Fibroblast of pulmonary artery (primary cell): ENCODE data around the gene TMEFF2.

Source experiments
- DNase-seq: peaks from one replicate; pipeline ENCODE4 v3.0.0-alpha.2; 2010; ENCODE audit warnings: low read depth
- H3K4me3 ChIP-seq: replicated peaks from 2 replicates; pipeline ENCODE4 v1.5.1; 2011; ENCODE audit warnings: low read depth, mild to moderate bottlenecking, control low read depth, low read length, moderate library complexity
- CTCF ChIP-seq: IDR thresholded peaks from 2 replicates; pipeline ENCODE4 v1.5.1; 2011; ENCODE audit warnings: mild to moderate bottlenecking, control low read depth, low read length, inconsistent platforms; ENCODE audit errors: missing control alignments

The TMEFF2 gene

GRCh38 chr2:191920502-191920901 is 274.2 kb downstream of the TMEFF2 start:
- TF ChIP-seq CTCF = no peak
- DNase-seq = no peak
- no peak overlapping the region for H3K4me3 ChIP-seq

- TF ChIP-seq CTCF = no peak
- DNase-seq = no peak
- H3K4me3 ChIP-seq = no peak overlapping the region
These were observed 276.6 kb downstream of the TMEFF2 start for GRCh38 chr2:191917967-191918651.

DNA sequence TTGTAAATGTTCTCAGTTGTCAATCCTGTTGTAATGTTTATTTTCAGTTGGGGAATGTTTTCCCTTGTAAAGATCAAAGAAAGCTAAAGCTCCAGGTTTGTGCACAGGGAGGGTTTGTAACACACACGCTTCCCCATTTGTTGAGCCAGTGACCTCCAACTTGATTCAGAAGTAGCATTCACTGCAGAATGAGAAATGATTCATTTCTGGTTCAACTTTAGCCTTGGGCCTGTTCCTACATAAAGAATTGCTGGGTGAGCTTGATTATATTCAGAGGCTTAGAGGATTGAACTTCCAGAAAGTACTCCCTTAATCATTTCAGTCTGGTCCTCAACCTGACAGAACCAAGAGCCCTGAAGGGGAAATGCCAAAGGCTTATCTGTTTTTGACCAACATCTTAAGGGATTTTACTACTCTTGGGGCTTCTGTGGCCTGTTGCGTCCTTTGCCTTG is 277.3 kb downstream of the TMEFF2 start:
- no peak overlapping the region for H3K4me3 ChIP-seq
- no peak for DNase-seq
- no peak for TF ChIP-seq CTCF

GRCh38 chr2:191916826-191917225 is 277.9 kb downstream of the TMEFF2 start:
- no peak for TF ChIP-seq CTCF
- no peak overlapping the region for H3K4me3 ChIP-seq

DNA sequence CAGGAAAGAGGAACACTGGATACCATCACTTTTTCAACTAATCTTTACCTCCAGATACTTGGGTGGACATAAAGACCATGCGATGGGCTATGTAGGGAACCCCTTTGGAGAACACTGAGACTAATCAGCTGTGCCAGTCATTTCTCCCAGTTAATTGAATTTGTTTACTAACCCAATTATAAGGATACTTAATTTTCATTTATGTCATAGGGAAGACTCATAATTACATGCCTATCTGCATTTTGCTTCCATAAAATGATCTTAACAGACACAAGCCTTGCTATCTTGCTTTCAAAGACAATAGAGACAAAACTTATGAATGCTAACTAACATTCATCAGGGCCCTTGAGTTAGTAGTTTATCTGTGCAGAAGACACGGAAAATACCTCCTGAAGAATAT is 279.0 kb downstream of the TMEFF2 start:
- no peak for DNase-seq
- TF ChIP-seq CTCF = no peak
- H3K4me3 ChIP-seq = no peak overlapping the region

More at GRCh38 chr2:191916826-191917225, 277.9 kb downstream of the TMEFF2 start:
- no peak for DNase-seq

DNA sequence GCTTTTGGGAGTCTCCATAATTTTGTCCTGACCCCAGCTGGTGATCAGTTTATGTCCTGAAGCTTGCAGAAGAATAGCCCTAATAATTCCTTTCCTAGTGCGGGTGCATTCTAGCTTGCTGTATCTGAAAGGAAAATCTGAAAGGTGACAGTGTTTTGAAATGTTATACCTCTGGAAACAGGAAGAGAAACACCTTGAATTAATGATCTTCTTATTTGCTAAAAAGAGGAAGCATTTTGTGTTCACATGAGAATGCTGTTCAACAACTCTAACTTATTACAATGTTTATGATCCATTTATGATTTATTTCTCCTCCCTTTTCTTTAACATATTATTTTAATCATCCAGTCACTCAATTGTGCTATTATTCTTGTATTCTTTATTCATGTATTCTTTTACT is 280.9 kb downstream of the TMEFF2 start:
- DNase-seq = no peak
- no peak overlapping the region for H3K4me3 ChIP-seq
- no peak for TF ChIP-seq CTCF

DNA sequence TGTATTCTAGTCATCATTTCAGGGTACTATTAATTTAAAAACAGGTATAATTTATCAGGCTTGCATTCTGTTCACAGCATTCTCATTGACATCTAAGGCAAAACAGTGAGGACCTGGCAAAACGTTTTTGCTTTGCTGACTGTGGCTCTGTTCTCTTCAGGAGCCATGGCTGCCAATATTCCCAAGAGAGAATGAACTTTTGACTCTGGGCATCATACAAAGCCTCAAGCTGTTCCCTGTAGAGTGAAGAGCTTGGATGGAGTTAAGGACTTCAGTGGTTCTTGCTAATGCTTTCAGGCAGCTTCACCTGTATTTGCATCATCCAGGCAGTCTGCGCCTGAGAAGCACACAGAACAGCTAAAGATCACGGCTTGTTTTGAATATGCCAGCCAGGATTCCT is 282.0 kb downstream of the TMEFF2 start:
- no peak for DNase-seq
- H3K4me3 ChIP-seq = no peak overlapping the region
- TF ChIP-seq CTCF = no peak
